Measurements from ENCODE around the gene LSAMP.

DNA sequence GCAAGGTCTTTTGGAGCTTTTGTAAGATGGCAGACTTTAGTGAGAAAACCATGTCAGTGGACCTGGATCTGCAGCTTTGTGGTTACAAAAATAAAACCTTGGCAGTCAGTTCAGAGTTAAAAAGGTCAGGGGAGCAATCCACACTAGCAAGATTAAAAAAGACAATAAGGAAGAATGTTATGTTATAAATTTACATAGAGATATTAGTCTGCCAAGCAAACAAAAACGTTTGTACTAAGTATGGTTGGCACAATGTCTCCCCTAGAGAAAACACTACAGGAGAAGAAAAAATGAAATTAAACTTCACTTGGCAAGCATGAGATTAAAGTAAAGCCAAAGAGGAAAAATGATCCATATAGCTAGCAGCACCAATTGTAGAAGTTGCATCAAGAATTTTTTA, 205.0 kb downstream of the LSAMP start:
- TF ChIP-seq, protein P1, sequence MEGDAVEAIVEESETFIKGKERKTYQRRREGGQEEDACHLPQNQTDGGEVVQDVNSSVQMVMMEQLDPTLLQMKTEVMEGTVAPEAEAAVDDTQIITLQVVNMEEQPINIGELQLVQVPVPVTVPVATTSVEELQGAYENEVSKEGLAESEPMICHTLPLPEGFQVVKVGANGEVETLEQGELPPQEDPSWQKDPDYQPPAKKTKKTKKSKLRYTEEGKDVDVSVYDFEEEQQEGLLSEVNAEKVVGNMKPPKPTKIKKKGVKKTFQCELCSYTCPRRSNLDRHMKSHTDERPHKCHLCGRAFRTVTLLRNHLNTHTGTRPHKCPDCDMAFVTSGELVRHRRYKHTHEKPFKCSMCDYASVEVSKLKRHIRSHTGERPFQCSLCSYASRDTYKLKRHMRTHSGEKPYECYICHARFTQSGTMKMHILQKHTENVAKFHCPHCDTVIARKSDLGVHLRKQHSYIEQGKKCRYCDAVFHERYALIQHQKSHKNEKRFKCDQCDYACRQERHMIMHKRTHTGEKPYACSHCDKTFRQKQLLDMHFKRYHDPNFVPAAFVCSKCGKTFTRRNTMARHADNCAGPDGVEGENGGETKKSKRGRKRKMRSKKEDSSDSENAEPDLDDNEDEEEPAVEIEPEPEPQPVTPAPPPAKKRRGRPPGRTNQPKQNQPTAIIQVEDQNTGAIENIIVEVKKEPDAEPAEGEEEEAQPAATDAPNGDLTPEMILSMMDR (IDR thresholded peaks at IDR 0.05; ENCODE audit: control extremely low read depth in 1 of 3, insufficient read depth in 1 of 3, low read depth in 1 of 3, low read length in 3 of 3) = no peak
- TF ChIP-seq POLR2AphosphoS5 (IDR thresholded peaks at IDR 0.05; ENCODE audit: low read depth, low read length) (no peak), MAFK (IDR thresholded peaks at IDR 0.05; ENCODE audit: low read depth, low read length) (no peak), FOSL1 (IDR thresholded peaks at IDR 0.05; ENCODE audit: insufficient read depth, low read depth, low read length) (no peak), RXRA (IDR thresholded peaks at IDR 0.05; ENCODE audit: insufficient read depth, low read depth, low read length) (no peak)

All from H1 (cell line).